Renal cortex interstitium (tissue), 3 donors: Measurements from ENCODE around the gene LETM1. TPM values are rescaled to one million over a fixed set of nuclear protein-coding genes. Genes with fewer than 3 reads are reported as not detected.

Experiments
- polyA plus RNA-seq, 3 donors: library from polyadenylated mRNA; unstranded; fragments of 120-200 nt; gene quantifications; one replicate each; pipeline ENCODE4 v1.2.1, GENCODE V29; 2013; ENCODE audit not compliant: insufficient read length in 3 of 3

LETM1 gene
- polyA plus RNA-seq, 3 donors: 21.5 to 28.7 (median 25.7) TPM

Other genes starting within 250 kb of the LETM1 start
- 1 to 10 TPM; 2.0 to 3.0 (median 2.8) TPM for gene FAM53A, start 171.8 kb downstream of the LETM1 start, polyA plus RNA-seq
- 100 to 1,000 TPM in 1 of 3 donors, 10 to 100 TPM in 2; 73.1 to 105 (median 89.0) TPM for gene SLBP, start 143.8 kb downstream of the LETM1 start, polyA plus RNA-seq
- gene TMEM129, start 134.8 kb downstream of the LETM1 start, polyA plus RNA-seq: 10 to 100 TPM; 33.0 to 51.1 (median 48.1) TPM
- 10 to 100 TPM; 40.0 to 56.0 (median 50.8) TPM for gene TACC3, start 134.6 kb downstream of the LETM1 start, polyA plus RNA-seq
- 100 to 1,000 TPM in 1 of 3 donors, 10 to 100 TPM in 2; 67.4 to 139 (median 98.6) TPM for gene FGFR3, start 62.9 kb downstream of the LETM1 start, polyA plus RNA-seq
- 10 to 100 TPM; 80.1 to 85.2 (median 81.7) TPM for gene NSD2, start 15.2 kb upstream of the LETM1 start, polyA plus RNA-seq
- 10 to 100 TPM; 27.3 to 47.6 (median 38.4) TPM for gene NELFA, start 152.8 kb upstream of the LETM1 start, polyA plus RNA-seq
- 1 to 10 TPM; 5.8 to 8.1 (median 6.2) TPM for gene NAT8L, start 203.2 kb upstream of the LETM1 start, polyA plus RNA-seq